ENCODE measurements around the gene CAV1.
A peak's percentile ranks its signal among the peaks of the same experiment; 100 is the strongest.

Gene CAV1

DNA sequence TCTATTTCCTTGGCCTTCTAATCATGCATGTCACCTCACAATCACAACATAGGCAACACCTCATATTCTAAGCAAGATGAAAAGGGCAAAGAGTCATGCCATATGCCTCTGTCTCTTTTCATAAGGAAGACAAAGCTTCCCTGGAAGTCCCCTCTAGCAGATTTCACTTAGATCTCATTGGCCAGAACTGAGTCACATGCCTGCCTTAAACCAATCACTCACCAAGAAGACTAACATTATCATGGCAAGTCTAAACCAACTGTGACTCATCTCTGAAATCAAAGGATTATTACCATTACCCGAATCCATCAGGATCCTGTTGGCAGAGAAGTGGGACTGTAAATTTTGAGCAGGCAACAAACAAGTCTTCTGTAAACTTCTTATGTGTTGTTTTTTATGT lies 27.8 kb downstream of the CAV1 start:
- H3K4me3 ChIP-seq (ENCODE audit: control insufficient read depth, low read depth, low read length) = no peak overlapping the region
- DNase-seq (ENCODE audit: low read depth) = peak; percentile 83
- TF ChIP-seq, protein P1, sequence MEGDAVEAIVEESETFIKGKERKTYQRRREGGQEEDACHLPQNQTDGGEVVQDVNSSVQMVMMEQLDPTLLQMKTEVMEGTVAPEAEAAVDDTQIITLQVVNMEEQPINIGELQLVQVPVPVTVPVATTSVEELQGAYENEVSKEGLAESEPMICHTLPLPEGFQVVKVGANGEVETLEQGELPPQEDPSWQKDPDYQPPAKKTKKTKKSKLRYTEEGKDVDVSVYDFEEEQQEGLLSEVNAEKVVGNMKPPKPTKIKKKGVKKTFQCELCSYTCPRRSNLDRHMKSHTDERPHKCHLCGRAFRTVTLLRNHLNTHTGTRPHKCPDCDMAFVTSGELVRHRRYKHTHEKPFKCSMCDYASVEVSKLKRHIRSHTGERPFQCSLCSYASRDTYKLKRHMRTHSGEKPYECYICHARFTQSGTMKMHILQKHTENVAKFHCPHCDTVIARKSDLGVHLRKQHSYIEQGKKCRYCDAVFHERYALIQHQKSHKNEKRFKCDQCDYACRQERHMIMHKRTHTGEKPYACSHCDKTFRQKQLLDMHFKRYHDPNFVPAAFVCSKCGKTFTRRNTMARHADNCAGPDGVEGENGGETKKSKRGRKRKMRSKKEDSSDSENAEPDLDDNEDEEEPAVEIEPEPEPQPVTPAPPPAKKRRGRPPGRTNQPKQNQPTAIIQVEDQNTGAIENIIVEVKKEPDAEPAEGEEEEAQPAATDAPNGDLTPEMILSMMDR (conservative IDR thresholded peaks at IDR 0.05; ENCODE audit: control insufficient read depth, insufficient read depth, low read depth, low read length) = no peak

DNA sequence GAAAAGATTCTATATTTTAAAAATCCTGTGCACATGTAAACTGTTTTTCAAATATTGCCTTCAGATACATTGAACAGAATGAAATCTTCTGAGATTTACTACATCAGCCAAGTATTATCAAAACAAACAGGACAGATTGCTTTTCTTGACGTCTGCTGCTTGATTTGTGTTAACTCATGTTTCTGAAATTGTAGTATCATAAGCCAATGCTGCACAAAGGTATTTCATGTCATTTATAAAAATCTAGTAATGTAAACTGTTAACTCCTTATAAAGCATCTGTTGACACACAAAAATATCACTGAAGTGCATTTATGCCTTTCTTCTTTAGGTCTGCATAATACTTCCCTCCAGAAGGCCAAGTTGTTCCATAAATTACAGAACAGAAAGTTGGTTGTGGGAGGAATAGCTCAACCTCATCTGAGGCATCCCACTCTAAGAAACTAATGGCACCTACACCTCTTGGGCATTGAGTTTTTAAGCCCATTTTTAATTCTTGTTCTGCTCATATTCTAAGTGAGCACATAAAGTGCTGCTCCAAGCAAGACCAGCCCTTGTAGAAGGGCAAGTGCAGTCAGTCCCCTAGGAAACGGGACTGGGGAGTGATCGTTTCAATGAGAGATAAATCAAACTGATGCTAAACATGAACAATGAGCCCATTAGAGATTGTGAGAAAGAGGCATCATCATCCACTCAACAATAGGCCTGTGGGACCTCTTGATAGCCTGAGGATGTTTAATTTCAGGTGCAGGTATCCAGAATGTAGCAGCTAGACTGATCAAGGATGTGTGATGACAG lies 28.5 kb downstream of the CAV1 start:
- DNase-seq (ENCODE audit: low read depth) = no peak
- TF ChIP-seq, protein P1 (conservative IDR thresholded peaks at IDR 0.05; ENCODE audit: control insufficient read depth, insufficient read depth, low read depth, low read length) = no peak
- H3K4me3 ChIP-seq (ENCODE audit: control insufficient read depth, low read depth, low read length) = no peak overlapping the region

DNA sequence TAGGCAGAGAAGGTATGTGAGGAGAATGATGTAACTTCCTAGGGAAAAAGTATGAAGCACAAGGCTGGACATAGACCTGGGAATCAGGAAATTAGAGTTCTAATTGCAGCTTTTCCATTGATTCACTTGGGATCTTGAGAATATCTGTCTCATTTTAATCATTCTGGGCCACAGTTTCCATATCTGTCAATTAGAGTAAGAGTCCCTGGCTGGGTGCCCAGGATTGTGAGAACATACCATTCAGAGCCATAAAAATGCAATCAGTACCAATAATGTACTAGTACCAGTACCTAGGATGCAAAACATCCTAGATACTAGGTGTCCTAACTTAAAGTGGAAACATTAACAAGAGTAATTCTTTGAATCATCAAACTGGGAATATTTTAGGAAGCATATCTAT lies 29.6 kb downstream of the CAV1 start:
- peak; percentile 50 for DNase-seq (ENCODE audit: low read depth)
- TF ChIP-seq, protein P1 (conservative IDR thresholded peaks at IDR 0.05; ENCODE audit: control insufficient read depth, insufficient read depth, low read depth, low read length) = no peak
- H3K4me3 ChIP-seq (ENCODE audit: control insufficient read depth, low read depth, low read length) = no peak overlapping the region

DNA sequence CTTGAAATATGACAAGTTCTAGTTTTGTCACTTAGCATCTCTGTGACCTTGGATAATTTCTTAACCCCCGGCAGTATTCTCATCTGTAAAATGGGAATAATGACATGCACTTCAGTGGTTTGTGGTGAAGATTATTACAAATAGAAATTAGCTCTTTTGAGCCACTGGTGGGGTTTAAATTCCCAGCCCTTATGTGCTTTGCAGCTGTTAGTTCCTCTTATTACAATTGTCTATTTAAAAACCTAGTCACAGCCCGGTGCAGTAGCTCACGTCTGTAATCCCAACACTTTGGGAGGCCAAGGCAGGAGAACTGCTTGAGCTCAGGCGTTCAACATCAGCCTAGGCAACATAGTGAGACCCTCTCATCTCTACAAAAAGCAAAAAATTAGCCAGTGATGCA lies 30.1 kb downstream of the CAV1 start:
- H3K4me3 ChIP-seq (ENCODE audit: control insufficient read depth, low read depth, low read length) = no peak overlapping the region
- TF ChIP-seq, protein P1 (conservative IDR thresholded peaks at IDR 0.05; ENCODE audit: control insufficient read depth, insufficient read depth, low read depth, low read length) = no peak
- DNase-seq (ENCODE audit: low read depth) = no peak

DNA sequence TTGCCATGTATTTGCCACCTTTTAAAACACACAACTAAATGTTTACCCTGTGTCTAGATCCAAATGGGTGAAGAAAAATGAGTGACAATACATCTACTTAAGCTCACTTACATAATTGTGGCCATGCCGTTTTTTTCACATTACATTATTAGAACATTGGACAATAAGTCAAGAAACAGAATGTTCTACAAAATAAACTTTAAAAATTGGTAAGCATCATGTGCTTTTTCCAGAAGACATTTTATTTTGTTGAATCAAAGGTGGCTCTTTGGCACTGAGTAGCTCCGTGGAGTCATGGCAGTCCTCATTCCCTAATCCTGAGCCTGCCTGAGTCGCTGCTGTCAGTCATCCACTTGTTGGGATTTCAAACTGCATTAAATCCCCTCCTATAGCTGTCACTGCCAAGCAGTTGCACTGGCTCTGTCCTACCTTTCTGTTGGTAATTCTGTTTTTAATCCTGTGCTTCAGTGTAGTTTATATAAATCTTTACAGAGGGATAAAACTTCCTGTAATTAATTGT lies 32.3 kb downstream of the CAV1 start:
- no peak overlapping the region for H3K4me3 ChIP-seq (ENCODE audit: control insufficient read depth, low read depth, low read length)
- no peak for DNase-seq (ENCODE audit: low read depth)
- TF ChIP-seq, protein P1 (conservative IDR thresholded peaks at IDR 0.05; ENCODE audit: control insufficient read depth, insufficient read depth, low read depth, low read length) = no peak

DNA sequence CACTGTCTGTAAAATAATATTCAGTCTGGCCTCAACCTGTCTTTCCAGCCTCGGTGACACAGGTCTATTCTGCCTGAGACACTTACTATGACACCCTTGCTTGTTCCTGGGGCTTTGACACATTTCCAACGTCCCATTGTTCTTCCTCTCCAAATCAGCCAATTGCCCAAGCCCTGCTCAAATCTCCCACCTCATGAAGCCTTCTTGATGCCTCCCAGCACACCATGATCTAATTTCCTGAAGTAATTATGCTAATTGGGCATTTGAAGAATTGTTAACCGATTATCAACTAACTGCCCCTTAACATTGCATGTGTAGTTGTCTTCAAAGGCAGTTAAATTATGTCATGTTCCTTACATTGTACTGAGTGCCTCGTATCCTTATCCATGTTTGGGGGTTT lies 33.1 kb downstream of the CAV1 start:
- no peak overlapping the region for H3K4me3 ChIP-seq (ENCODE audit: control insufficient read depth, low read depth, low read length)
- TF ChIP-seq, protein P1 (conservative IDR thresholded peaks at IDR 0.05; ENCODE audit: control insufficient read depth, insufficient read depth, low read depth, low read length) = no peak
- no peak for DNase-seq (ENCODE audit: low read depth)

Measured in fibroblast of mammary gland (primary cell).